ENCODE measurements around the gene ZNF516.

Gene ZNF516

DNA sequence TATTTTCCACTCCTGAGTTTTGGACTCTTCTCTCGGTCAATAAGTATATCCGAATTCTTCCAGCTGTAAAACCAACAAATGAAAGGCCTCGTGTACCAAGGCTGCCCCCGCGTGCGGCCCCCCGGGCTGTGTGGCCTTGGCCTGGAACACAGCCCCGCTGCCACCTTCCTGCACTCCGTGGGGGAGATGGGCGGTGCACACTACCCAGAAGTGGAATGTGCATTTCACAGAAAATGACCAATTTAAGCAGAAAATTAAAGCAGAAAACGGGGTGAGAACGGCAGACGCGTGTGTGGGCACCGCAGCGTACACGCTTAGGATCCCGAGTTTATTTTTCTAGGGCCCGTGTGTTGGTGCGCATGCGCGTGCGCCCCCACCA is 34.4 kb upstream of the ZNF516 start:
- TF ChIP-seq, protein P1, sequence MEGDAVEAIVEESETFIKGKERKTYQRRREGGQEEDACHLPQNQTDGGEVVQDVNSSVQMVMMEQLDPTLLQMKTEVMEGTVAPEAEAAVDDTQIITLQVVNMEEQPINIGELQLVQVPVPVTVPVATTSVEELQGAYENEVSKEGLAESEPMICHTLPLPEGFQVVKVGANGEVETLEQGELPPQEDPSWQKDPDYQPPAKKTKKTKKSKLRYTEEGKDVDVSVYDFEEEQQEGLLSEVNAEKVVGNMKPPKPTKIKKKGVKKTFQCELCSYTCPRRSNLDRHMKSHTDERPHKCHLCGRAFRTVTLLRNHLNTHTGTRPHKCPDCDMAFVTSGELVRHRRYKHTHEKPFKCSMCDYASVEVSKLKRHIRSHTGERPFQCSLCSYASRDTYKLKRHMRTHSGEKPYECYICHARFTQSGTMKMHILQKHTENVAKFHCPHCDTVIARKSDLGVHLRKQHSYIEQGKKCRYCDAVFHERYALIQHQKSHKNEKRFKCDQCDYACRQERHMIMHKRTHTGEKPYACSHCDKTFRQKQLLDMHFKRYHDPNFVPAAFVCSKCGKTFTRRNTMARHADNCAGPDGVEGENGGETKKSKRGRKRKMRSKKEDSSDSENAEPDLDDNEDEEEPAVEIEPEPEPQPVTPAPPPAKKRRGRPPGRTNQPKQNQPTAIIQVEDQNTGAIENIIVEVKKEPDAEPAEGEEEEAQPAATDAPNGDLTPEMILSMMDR (IDR thresholded peaks at IDR 0.05; ENCODE audit: control insufficient read depth, extremely low read depth, insufficient read depth): no peak
- no peak for DNase-seq (ENCODE audit: low read depth)
- no peak overlapping the region for H3K4me3 ChIP-seq (ENCODE audit: low read depth, low read length)

DNA sequence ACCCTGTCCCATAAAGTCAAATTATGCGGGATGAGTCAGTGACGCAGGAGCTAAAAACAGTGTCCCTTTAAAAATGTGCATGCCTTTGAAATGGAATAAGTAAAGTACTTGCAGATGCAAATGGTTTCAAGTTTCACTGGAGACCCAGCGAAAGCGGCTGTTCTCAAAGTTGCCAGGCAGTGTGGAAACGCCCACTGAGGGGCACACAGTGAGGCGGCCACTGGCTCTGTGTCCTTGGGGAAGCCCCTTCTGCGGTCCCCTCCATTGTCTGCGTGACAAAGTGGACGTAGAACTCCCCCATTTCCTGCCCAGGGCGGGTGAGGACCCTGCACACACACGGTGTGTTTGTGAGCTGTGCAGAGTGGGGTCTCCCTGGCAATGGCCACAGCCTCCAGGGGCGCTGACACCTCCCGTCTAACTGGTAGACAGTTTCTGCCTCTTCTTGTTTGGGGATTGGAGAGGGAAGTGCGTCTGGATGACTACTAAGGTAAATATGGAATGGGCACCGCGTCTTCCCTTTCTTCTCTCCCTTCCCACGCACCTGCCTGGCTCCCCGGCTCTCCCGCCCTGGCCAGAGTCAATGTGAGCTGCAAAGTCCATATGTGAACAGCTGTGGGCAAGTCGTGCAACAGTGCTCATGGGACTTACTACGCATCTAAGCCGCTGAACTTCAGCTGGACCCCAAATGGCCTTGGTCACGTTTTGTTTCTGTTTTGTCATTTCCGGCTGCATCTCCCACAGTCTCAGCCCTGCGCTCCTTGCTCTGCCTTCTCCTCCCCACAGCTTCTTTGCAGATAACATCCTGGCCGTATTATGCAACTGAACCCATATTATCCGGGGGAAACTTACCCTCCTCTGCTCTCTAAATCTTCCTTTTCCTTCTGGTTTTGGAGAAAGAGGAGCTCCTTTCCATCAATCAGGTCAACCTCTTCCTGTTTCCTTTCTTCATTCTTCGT is 33.7 kb upstream of the ZNF516 start:
- DNase-seq (ENCODE audit: low read depth): no peak
- TF ChIP-seq, protein P1 (IDR thresholded peaks at IDR 0.05; ENCODE audit: control insufficient read depth, extremely low read depth, insufficient read depth): no peak
- H3K4me3 ChIP-seq (ENCODE audit: low read depth, low read length): no peak overlapping the region

DNA sequence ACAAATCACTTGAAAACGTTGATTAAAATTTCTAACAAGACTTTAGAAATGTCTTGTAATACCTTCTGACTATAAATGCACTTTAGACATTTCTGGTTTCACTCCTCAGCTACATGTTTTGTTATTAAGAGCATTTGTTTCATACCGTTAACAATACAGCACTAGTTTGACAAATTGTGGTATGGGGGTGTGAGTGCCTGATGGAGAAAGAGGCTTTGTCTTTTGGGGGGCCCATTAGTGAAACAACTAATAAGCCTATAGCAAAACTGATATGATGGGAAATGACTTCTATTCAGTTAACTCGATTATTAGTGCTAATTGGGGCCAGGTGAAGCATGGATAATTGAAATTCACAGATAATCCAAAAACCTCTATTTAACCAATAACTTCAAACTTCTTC is 30.9 kb upstream of the ZNF516 start:
- H3K4me3 ChIP-seq (ENCODE audit: low read depth, low read length): no peak overlapping the region
- TF ChIP-seq, protein P1 (IDR thresholded peaks at IDR 0.05; ENCODE audit: control insufficient read depth, extremely low read depth, insufficient read depth): no peak

DNA sequence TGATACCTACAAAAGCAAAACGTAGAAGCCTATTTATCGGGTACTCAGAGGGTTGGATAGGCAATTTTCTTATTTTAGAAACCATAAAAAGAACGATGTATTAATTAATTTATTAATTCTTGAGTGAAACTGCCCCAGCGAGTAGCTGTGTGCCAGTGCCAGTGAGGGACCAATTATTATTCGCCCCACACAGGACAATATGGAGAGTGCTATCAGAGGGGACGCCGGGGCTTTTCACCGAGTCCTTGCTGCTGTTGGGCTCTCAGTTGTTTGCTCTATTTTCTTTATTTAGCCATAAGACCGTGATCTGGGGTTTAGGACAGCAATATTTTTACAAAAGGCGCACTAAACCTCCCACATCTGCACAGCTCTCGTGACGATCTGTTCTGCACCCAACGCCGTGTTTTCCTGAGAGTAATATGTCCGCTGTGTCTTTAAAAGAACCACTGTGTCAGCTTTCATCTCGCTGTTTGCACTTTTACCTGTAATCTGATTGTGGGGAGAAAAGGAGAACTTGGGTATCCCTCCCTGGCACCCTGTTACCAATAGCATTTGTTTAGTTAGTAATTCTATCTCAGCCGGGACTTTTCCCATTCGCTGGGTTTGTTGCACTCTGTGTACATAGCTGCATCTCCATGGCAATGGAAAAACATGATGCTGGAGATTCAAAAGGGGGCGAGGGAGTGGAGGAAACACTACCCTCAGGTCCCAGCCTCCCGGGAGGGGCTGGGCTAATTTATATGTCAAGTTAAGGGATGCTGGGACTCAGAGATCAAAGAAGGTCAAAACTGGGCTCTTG is 30.1 kb upstream of the ZNF516 start:
- no peak for DNase-seq (ENCODE audit: low read depth)
- H3K4me3 ChIP-seq (ENCODE audit: low read depth, low read length): no peak overlapping the region
- TF ChIP-seq, protein P1 (IDR thresholded peaks at IDR 0.05; ENCODE audit: control insufficient read depth, extremely low read depth, insufficient read depth): no peak

More for the DNA sequence above, 30.9 kb upstream of the ZNF516 start:
- no peak for DNase-seq (ENCODE audit: low read depth)

DNA sequence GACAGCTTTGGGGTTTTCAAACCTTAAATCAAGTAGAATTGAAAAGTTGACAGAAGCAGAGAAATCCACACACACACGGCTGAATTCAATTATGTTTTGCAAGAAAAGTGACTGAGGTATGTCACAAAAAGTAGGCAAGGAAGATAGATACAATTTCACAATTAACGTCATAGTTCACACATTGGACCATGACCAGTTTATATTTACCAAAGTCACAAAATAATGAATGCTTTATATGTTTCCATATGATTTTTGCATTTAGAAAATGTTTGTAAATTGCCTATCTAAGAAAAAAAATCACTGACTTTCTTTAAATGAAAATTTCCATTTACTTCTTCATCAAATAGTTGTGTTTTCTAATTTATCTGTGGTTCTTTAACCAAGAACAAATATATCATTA is 29.4 kb upstream of the ZNF516 start:
- no peak overlapping the region for H3K4me3 ChIP-seq (ENCODE audit: low read depth, low read length)
- no peak for DNase-seq (ENCODE audit: low read depth)
- TF ChIP-seq, protein P1 (IDR thresholded peaks at IDR 0.05; ENCODE audit: control insufficient read depth, extremely low read depth, insufficient read depth): no peak

DNA sequence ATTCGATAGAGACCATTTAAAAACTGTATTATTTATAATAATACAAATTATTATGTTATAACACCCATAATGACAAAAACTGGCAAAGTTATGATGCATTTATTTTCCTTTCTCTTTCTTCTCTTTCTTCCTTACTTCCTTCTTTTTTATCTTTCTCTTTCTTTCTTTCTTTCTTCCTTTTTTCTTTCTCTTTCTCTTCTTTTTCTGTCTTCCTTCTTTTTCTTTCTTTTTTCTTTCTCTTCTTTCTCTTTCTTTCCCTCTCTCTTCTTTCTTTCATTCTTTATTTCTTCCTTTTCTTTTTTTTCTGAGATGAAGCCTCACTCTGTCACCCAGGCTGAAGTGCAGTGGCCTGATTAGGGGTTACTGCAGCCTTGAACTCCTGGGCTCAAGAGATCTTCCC is 27.5 kb upstream of the ZNF516 start:
- no peak for DNase-seq (ENCODE audit: low read depth)
- H3K4me3 ChIP-seq (ENCODE audit: low read depth, low read length): no peak overlapping the region
- TF ChIP-seq, protein P1 (IDR thresholded peaks at IDR 0.05; ENCODE audit: control insufficient read depth, extremely low read depth, insufficient read depth): no peak
